Activated CD8-positive, alpha-beta T cell treated with anti-CD3 and anti-CD28 coated beads, Interleukin-2, amount 10 ng/mL, durations not matched to agents 7 days and 5 days (primary cell): ENCODE results near the gene FBXW4. TPM values are rescaled to one million over a fixed set of nuclear protein-coding genes. Genes with fewer than 3 reads are reported as not detected.

Experiments
- ATAC-seq: fragments of 150-1000 bp; cut with Tn5 transposase; one replicate; pipeline ENCODE4 v1.10.0; 2021; ENCODE audit warnings: moderate library complexity
- CTCF ChIA-PET: fragments of 350-600 bp; sonication (Branson Sonifier 250); formaldehyde crosslinking; loops from one replicate; lab custom pipeline; 2021; ENCODE audit warnings: antibody characterized with exemption; lab: Charles Lee
- POLR2A ChIA-PET: fragments of 350-600 bp; sonication (Branson Sonifier 250); formaldehyde crosslinking; loops from one replicate; lab custom pipeline; 2021; ENCODE audit warnings: antibody characterized with exemption; lab: Charles Lee
- DNase-seq: peaks from one replicate; pipeline ENCODE4 v3.0.0-alpha.2; 2020
- H3K27ac Mint-ChIP-seq: one replicate; pipeline ENCODE4 v1.8.0; 2021; ENCODE audit warnings: mild to moderate bottlenecking, mixed read lengths
- H3K27me3 Mint-ChIP-seq: one replicate; pipeline ENCODE4 v1.8.0; 2021; ENCODE audit warnings: low read depth, mixed read lengths
- H3K36me3 Mint-ChIP-seq: one replicate; pipeline ENCODE4 v1.8.0; 2021; ENCODE audit warnings: low read depth, mixed read lengths
- H3K4me1 Mint-ChIP-seq: one replicate; pipeline ENCODE4 v1.8.0; 2021; ENCODE audit warnings: low read depth, mixed read lengths
- H3K4me3 Mint-ChIP-seq: one replicate; pipeline ENCODE4 v1.8.0; 2021; ENCODE audit warnings: mild to moderate bottlenecking, mixed read lengths
- H3K9me3 Mint-ChIP-seq: one replicate; pipeline ENCODE4 v1.8.0; 2022; ENCODE audit warnings: mixed read lengths; ENCODE audit not compliant: insufficient read depth
- total RNA-seq, 2 experiments: library from RNA; stranded (reverse); gene quantifications; one replicate each; pipeline ENCODE4 v1.2.3, GENCODE V29; 2021

The FBXW4 gene
- total RNA-seq, 2 experiments from 2014 or later: 36.7 to 39.3 TPM

DNA sequence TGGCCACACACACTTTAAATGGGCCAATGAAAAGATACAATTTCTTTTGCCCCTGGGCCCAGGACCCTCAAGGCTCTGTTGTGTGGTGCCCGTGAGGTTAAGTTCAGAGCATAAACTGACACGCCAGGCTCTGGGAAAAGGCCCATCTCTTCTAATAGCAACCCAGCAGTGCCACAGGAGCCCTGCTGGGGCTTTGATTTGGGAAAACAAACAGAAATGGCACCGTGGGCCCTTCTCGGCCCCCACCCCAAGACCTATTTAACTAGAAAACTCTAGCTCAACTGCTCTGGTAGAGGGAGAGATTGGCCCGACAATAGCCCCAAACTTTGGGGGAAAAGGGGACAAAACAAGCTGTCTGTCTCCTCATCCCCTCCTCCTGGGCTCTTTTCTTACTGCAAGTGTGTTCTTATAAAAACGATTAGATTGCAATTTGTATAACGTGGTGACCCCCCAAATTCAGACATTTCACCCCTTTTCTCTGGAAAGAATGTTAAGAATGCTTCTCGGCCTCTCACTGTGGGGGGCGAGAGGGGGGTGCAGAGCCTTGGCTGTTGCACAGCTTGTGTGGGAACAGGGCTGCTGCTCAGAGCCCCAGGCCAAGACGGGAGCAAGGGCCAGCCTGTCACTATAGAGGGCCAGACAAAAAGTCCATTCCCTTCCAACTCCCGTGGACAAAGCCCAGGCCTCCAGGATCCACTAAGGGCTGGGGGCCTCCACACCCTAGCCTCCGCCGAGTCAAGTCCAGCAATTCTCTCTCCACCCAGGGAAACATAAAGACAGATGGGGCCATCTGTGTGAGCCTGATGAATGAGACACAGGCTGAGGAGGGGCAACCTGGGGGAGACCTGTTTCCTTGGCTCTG is 80.1 kb downstream of the FBXW4 start:
- CTCF ChIA-PET: interaction anchor here (2.6 kb wide), 1 partner anchor 12 kb away, joined by 11 read pairs; no protein-coding TSS in a partner anchor
- peaks cover 11% of the 10 kb centered on the region for H3K4me1 Mint-ChIP-seq

GRCh38 chr10:101613646-101614045 is 81.3 kb downstream of the FBXW4 start:
- no peak for ATAC-seq
- CTCF ChIA-PET: interaction anchor here (2.6 kb wide), 1 partner anchor 11 kb away, joined by 11 read pairs; no protein-coding TSS in a partner anchor
- no peak overlapping the region for H3K4me3 Mint-ChIP-seq

More for the DNA sequence above, 80.1 kb downstream of the FBXW4 start:
- POLR2A ChIA-PET: interaction anchor here (1.3 kb wide), 1 partner anchor 9 kb away, joined by 3 read pairs; no protein-coding TSS in a partner anchor
- Mint-ChIP-seq H3K27me3 (no peaks in the 10 kb centered on the region), H3K27ac (no peak overlapping the region), H3K9me3 (no peaks in the 10 kb centered on the region), H3K36me3 (peaks cover 8% of the 10 kb centered on the region), H3K4me3 (no peak overlapping the region)
- ATAC-seq (no peak), DNase-seq (no peak)

GRCh38 chr10:101612872-101613271 is 82.1 kb downstream of the FBXW4 start:
- H3K27me3 Mint-ChIP-seq: no peaks in the 10 kb centered on the region
- ATAC-seq: no peak
- CTCF ChIA-PET: no interaction called here
- H3K4me3 Mint-ChIP-seq: no peak overlapping the region
- H3K27ac Mint-ChIP-seq: no peak overlapping the region
- peaks cover 11% of the 10 kb centered on the region for H3K4me1 Mint-ChIP-seq
- H3K9me3 Mint-ChIP-seq: no peaks in the 10 kb centered on the region
- no peak for DNase-seq
- POLR2A ChIA-PET: no interaction called here
- peaks cover 12% of the 10 kb centered on the region for H3K36me3 Mint-ChIP-seq

More at GRCh38 chr10:101613646-101614045, 81.3 kb downstream of the FBXW4 start:
- no peaks in the 10 kb centered on the region for H3K9me3 Mint-ChIP-seq
- peaks cover 12% of the 10 kb centered on the region for H3K36me3 Mint-ChIP-seq
- H3K27me3 Mint-ChIP-seq: no peaks in the 10 kb centered on the region
- no peak overlapping the region for H3K27ac Mint-ChIP-seq
- POLR2A ChIA-PET: no interaction called here
- no peak for DNase-seq
- peaks cover 11% of the 10 kb centered on the region for H3K4me1 Mint-ChIP-seq

GRCh38 chr10:101612086-101612485 is 82.9 kb downstream of the FBXW4 start:
- H3K4me1 Mint-ChIP-seq: peaks cover 11% of the 10 kb centered on the region
- H3K4me3 Mint-ChIP-seq: no peak overlapping the region
- H3K27me3 Mint-ChIP-seq: no peaks in the 10 kb centered on the region
- peaks cover 12% of the 10 kb centered on the region for H3K36me3 Mint-ChIP-seq
- no peak for ATAC-seq
- ChIA-PET CTCF (no interaction called here), POLR2A (no interaction called here)
- H3K9me3 Mint-ChIP-seq: no peaks in the 10 kb centered on the region
- peak overlapping the region; percentile 76 for H3K27ac Mint-ChIP-seq
- DNase-seq: no peak

- no peaks in the 10 kb centered on the region for H3K9me3 Mint-ChIP-seq
- peaks cover 11% of the 10 kb centered on the region for H3K4me1 Mint-ChIP-seq
- CTCF ChIA-PET: interaction anchor here (1.1 kb wide), 2 partner anchors 9 to 170 kb away, joined by 3 to 4 read pairs; no protein-coding TSS in a partner anchor
- DNase-seq (peak; percentile 43), ATAC-seq (peak; percentile 51)
- peaks cover 12% of the 10 kb centered on the region for H3K36me3 Mint-ChIP-seq
- H3K27me3 Mint-ChIP-seq: no peaks in the 10 kb centered on the region
- POLR2A ChIA-PET: no interaction called here
- peak overlapping the region; percentile 76 for H3K27ac Mint-ChIP-seq
- H3K4me3 Mint-ChIP-seq: no peak overlapping the region
Measured at GRCh38 chr10:101611096-101611905, 83.7 kb downstream of the FBXW4 start.

DNA sequence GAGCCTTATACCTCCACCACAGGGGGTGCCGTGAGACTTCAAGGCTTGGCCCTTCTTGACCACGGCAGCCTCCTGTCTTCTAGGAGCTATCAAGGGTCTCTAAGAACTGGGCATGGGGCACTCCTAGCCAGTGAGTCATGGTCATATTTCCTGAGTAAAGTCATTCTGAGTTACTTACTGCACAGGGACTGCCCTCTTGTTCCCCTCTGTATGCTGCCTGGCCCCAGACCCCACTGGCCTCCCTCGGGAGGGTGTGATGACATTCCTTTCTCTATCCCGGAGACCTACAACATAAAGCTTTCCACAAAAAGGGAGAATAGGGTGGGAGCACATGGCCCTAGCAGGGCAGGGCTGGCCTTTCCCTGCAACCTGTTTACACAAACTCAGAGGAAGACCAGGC is 85.5 kb downstream of the FBXW4 start:
- Mint-ChIP-seq H3K27ac (no peak overlapping the region), H3K4me3 (no peak overlapping the region), H3K27me3 (no peaks in the 10 kb centered on the region), H3K9me3 (no peaks in the 10 kb centered on the region), H3K36me3 (peaks cover 14% of the 10 kb centered on the region), H3K4me1 (peaks cover 11% of the 10 kb centered on the region)
- ATAC-seq (no peak), DNase-seq (no peak)
- ChIA-PET CTCF (interaction anchor here (0.7 kb wide), 1 partner anchor 10 kb away, joined by 3 read pairs; no protein-coding TSS in a partner anchor), POLR2A (interaction anchor here (0.6 kb wide), 1 partner anchor 124 kb away, joined by 3 read pairs; no protein-coding TSS in a partner anchor)

- CTCF ChIA-PET: interaction anchor here (0.6 to 15.4 kb wide), 2 partner anchors 175 to 402 kb away, joined by 3 to 242 read pairs; partner anchors contain the start of gene NPM3
- Mint-ChIP-seq H3K4me3 (no peak overlapping the region), H3K27ac (no peak overlapping the region), H3K4me1 (peaks cover 11% of the 10 kb centered on the region), H3K9me3 (no peaks in the 10 kb centered on the region), H3K36me3 (peaks cover 15% of the 10 kb centered on the region), H3K27me3 (no peaks in the 10 kb centered on the region)
- DNase-seq (no peak), ATAC-seq (no peak)
- POLR2A ChIA-PET: no interaction called here
Measured at GRCh38 chr10:101607124-101607523, 87.8 kb downstream of the FBXW4 start.

DNA sequence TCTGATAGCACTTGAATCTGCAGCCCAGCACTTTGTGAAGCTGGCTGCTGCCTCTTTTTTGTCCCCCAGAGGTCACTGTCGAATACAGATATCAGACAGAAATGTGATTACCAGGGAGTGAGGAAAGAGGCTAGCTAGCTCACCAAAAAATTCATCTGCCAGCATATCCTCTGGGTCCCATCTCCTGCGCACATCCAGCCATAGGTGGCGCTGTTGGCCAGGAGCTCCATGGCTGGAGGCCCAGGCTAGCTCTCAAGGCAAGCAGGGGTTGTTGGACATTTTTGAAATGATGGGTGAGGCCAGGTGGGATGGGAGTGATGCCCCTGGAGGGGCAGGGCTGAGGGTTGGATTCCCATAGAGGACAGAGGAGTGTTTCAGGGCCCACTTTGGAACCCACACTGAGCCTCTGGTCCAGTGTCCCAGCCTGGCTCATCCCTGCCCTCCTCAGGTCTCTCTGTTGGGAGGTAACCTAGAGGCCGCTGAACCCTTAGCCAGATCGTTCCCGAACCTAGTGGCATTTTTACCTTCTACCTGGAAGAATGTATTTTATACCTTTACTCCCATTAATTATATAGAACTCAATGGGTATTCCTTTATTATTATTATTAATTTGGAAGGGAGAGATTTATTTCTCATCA is 92.1 kb downstream of the FBXW4 start:
- no peak overlapping the region for H3K27ac Mint-ChIP-seq
- peak; percentile 97 for ATAC-seq

GRCh38 chr10:101601541-101601940 is 93.4 kb downstream of the FBXW4 start:
- Mint-ChIP-seq H3K9me3 (no peaks in the 10 kb centered on the region), H3K36me3 (peaks cover 3% of the 10 kb centered on the region), H3K4me1 (no peaks in the 10 kb centered on the region), H3K27ac (no peak overlapping the region), H3K4me3 (no peak overlapping the region), H3K27me3 (no peaks in the 10 kb centered on the region)
- ChIA-PET CTCF (interaction anchor here (1.6 to 15.4 kb wide), 5 partner anchors 13 to 181 kb away, joined by 7 to 242 read pairs (median 22); partner anchors contain the start of genes DPCD, FBXW4, NPM3 and POLL), POLR2A (interaction anchor here (0.6 kb wide), 1 partner anchor 333 kb away, joined by 3 read pairs; no protein-coding TSS in a partner anchor)
- DNase-seq (no peak), ATAC-seq (no peak)

More for the DNA sequence above, 92.1 kb downstream of the FBXW4 start:
- Mint-ChIP-seq H3K27me3 (no peaks in the 10 kb centered on the region), H3K4me1 (no peaks in the 10 kb centered on the region), H3K4me3 (no peak overlapping the region), H3K9me3 (no peaks in the 10 kb centered on the region), H3K36me3 (peaks cover 3% of the 10 kb centered on the region)
- ChIA-PET CTCF (interaction anchor here (0.6 to 15.4 kb wide), 42 partner anchors 8 to 466 kb away, joined by 3 to 242 read pairs (median 4); partner anchors contain the start of genes DPCD, FBXW4, NPM3 and POLL), POLR2A (interaction anchor here (1.0 kb wide), 1 partner anchor 178 kb away, joined by 4 read pairs; no protein-coding TSS in a partner anchor)
- DNase-seq: peak; percentile 83

DNA sequence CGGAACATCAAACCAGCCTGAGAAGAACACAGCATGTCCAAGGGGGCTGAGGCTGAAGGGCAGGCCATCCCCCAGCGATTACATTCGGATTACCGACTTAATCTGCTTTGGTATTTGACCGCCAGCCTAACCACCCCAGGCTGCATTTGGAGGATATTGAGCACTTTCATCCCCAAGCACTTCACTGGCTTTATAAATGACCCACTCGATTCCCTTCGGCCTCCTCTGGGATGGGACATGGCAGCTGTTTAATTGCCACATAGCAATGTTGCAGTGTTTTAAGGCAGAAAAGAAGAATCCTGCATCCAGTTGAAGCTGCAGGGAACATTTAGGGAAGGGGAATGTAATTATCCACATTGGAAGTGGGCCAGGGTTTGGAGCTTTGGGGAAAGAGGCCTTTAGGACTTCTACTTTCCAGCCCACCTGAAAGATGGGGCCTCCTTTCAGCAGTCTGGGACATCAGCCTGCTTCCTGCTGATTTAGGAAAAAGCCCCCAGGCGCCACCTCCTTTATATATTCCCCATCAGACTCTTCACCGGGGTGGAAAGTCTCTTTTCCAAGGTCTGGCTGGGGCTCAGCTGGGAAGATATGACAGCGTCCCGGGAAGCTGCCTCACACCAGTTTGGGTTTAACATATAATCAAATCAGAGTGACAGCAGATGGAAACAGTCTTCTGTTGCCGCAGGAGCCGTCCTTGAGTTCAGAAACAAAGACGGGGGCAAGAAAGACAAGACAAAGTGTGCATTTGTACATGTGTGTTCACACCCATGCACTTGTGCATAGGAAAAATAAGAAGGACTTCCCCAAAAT is 97.7 kb downstream of the FBXW4 start:
- no peak overlapping the region for H3K4me3 Mint-ChIP-seq
- H3K36me3 Mint-ChIP-seq: no peaks in the 10 kb centered on the region
- no peaks in the 10 kb centered on the region for H3K9me3 Mint-ChIP-seq
- ChIA-PET POLR2A (no interaction called here), CTCF (interaction anchor here (1.0 to 15.4 kb wide), 3 partner anchors 9 to 185 kb away, joined by 3 to 242 read pairs (median 5); partner anchors contain the start of genes DPCD, NPM3 and POLL)
- DNase-seq: no peak
- H3K4me1 Mint-ChIP-seq: no peaks in the 10 kb centered on the region
- ATAC-seq: no peak
- no peaks in the 10 kb centered on the region for H3K27me3 Mint-ChIP-seq
- H3K27ac Mint-ChIP-seq: no peak overlapping the region
